ENCODE data around the gene DPH5.

The DPH5 gene

DNA sequence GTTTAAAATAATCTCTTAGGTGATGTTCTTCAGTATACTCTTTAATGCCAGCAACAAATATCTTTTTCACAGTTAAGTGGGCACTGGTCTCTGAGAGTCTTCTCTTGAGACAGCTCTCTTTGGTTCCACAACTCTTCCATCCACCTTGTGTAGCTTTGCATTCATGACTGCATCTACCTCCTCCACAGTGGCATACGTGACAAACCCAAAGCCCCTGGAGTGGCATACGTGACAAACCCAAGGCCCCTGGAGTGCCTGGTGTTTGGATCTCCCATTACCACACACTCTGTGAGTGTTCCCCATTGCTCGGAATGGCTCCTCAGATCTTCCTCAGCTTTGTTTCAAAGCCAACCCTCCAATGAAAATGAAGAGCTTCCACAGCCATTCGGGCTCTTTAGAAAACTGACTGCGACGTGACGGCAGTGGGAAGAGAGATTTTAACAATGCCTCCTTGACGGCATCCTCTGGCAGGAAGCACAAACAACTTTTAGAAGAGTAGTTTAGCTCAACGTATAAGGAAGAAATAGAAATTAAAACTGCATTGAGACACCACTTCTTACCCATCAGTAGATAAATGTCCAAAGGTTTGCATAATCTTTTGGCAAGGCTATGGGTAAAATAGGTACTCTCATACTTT lies 83.9 kb downstream of the DPH5 start:
- ATAC-seq, result no peak
- TF ChIP-seq ZC3H10 (CRISPR knock-in tag; IDR thresholded peaks at IDR 0.05) (no peak), BACH2 (CRISPR knock-in tag; IDR thresholded peaks at IDR 0.05; ENCODE audit: borderline replicate concordance) (no peak), ESRRG (CRISPR knock-in tag; IDR thresholded peaks at IDR 0.05) (no peak), ZFP30 (CRISPR knock-in tag; IDR thresholded peaks at IDR 0.05) (no peak), ZNF8 (CRISPR knock-in tag; IDR thresholded peaks at IDR 0.05) (no peak)
- TF ChIP-seq, protein P1, sequence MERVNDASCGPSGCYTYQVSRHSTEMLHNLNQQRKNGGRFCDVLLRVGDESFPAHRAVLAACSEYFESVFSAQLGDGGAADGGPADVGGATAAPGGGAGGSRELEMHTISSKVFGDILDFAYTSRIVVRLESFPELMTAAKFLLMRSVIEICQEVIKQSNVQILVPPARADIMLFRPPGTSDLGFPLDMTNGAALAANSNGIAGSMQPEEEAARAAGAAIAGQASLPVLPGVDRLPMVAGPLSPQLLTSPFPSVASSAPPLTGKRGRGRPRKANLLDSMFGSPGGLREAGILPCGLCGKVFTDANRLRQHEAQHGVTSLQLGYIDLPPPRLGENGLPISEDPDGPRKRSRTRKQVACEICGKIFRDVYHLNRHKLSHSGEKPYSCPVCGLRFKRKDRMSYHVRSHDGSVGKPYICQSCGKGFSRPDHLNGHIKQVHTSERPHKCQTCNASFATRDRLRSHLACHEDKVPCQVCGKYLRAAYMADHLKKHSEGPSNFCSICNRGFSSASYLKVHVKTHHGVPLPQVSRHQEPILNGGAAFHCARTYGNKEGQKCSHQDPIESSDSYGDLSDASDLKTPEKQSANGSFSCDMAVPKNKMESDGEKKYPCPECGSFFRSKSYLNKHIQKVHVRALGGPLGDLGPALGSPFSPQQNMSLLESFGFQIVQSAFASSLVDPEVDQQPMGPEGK (CRISPR knock-in tag; IDR thresholded peaks at IDR 0.05; ENCODE audit: borderline replicate concordance), result no peak
- TF ChIP-seq, protein P2, sequence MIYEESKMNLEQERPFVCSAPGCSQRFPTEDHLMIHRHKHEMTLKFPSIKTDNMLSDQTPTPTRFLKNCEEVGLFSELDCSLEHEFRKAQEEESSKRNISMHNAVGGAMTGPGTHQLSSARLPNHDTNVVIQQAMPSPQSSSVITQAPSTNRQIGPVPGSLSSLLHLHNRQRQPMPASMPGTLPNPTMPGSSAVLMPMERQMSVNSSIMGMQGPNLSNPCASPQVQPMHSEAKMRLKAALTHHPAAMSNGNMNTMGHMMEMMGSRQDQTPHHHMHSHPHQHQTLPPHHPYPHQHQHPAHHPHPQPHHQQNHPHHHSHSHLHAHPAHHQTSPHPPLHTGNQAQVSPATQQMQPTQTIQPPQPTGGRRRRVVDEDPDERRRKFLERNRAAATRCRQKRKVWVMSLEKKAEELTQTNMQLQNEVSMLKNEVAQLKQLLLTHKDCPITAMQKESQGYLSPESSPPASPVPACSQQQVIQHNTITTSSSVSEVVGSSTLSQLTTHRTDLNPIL (CRISPR knock-in tag; IDR thresholded peaks at IDR 0.05; ENCODE audit: low read depth), result no peak

DNA sequence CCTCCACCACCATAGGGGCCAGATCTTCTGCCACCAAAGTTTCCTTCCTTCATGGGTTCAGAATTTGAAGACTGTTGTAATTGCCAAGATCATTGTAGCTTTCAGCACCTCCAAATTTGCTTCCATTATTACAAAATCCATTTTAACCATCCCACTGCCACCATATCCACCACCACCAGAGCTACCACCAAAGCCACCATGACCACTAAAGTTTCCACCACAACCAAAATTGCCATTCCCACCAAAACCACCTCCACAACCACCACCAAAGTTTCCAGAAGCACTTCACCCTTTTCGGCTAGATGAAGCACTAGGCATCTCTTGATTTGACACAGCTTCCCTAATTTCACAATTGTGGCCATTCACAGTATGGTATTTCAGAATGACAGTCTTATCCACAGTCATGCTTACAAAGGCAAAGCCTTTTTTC lies 84.5 kb downstream of the DPH5 start:
- ATAC-seq, result no peak
- no peak for TF ChIP-seq ESRRG (CRISPR knock-in tag; IDR thresholded peaks at IDR 0.05)
- TF ChIP-seq, protein P1 (CRISPR knock-in tag; IDR thresholded peaks at IDR 0.05; ENCODE audit: borderline replicate concordance), result no peak
- TF ChIP-seq PPARA (CRISPR knock-in tag; IDR thresholded peaks at IDR 0.05; ENCODE audit: borderline replicate concordance), result no peak
- TF ChIP-seq, protein P3, sequence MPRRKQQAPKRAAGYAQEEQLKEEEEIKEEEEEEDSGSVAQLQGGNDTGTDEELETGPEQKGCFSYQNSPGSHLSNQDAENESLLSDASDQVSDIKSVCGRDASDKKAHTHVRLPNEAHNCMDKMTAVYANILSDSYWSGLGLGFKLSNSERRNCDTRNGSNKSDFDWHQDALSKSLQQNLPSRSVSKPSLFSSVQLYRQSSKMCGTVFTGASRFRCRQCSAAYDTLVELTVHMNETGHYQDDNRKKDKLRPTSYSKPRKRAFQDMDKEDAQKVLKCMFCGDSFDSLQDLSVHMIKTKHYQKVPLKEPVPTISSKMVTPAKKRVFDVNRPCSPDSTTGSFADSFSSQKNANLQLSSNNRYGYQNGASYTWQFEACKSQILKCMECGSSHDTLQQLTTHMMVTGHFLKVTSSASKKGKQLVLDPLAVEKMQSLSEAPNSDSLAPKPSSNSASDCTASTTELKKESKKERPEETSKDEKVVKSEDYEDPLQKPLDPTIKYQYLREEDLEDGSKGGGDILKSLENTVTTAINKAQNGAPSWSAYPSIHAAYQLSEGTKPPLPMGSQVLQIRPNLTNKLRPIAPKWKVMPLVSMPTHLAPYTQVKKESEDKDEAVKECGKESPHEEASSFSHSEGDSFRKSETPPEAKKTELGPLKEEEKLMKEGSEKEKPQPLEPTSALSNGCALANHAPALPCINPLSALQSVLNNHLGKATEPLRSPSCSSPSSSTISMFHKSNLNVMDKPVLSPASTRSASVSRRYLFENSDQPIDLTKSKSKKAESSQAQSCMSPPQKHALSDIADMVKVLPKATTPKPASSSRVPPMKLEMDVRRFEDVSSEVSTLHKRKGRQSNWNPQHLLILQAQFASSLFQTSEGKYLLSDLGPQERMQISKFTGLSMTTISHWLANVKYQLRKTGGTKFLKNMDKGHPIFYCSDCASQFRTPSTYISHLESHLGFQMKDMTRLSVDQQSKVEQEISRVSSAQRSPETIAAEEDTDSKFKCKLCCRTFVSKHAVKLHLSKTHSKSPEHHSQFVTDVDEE (CRISPR knock-in tag; IDR thresholded peaks at IDR 0.05), result no peak
- TF ChIP-seq BACH2 (CRISPR knock-in tag; IDR thresholded peaks at IDR 0.05; ENCODE audit: borderline replicate concordance), result no peak
- TF ChIP-seq ZFP3 (CRISPR knock-in tag; IDR thresholded peaks at IDR 0.05), result no peak
- TF ChIP-seq OSR1 (CRISPR knock-in tag; IDR thresholded peaks at IDR 0.05), result no peak
- TF ChIP-seq, protein P4, sequence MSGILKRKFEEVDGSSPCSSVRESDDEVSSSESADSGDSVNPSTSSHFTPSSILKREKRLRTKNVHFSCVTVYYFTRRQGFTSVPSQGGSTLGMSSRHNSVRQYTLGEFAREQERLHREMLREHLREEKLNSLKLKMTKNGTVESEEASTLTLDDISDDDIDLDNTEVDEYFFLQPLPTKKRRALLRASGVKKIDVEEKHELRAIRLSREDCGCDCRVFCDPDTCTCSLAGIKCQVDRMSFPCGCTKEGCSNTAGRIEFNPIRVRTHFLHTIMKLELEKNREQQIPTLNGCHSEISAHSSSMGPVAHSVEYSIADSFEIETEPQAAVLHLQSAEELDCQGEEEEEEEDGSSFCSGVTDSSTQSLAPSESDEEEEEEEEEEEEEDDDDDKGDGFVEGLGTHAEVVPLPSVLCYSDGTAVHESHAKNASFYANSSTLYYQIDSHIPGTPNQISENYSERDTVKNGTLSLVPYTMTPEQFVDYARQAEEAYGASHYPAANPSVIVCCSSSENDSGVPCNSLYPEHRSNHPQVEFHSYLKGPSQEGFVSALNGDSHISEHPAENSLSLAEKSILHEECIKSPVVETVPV (CRISPR knock-in tag; IDR thresholded peaks at IDR 0.05), result no peak
- TF ChIP-seq TCF4 (CRISPR knock-in tag; IDR thresholded peaks at IDR 0.05; ENCODE audit: borderline replicate concordance), result no peak
- no peak for TF ChIP-seq RARB (CRISPR knock-in tag; IDR thresholded peaks at IDR 0.05)
- TF ChIP-seq SNAI2 (CRISPR knock-in tag; IDR thresholded peaks at IDR 0.05), result no peak

Data from SK-N-SH treated with all-trans-retinoic acid at 6 μM for 48 hours (cell line).